K562 (cell line): ENCODE data around the gene ATP5ME.

ENCODE experiments used
- CTCF ChIP-seq, 3 experiments: IDR thresholded peaks in 2 of 3; conservative IDR thresholded peaks in 1 of 3; 2 replicates each; pipeline ENCODE4 v1.5.1; 2011 to 2012; ENCODE audit warnings: low read length in 3 of 3, mild to moderate bottlenecking in 3 of 3, control low read depth in 2 of 3, improper control_type of control experiment in 1 of 3, inconsistent platforms in 1 of 3, low read depth in 1 of 3, mixed read lengths in 1 of 3, moderate library complexity in 1 of 3; ENCODE audit not compliant: insufficient read depth in 2 of 3
- EZH2 ChIP-seq: IDR thresholded peaks from 2 replicates; pipeline ENCODE4 v1.6.1; 2012; ENCODE audit warnings: low read depth, mild to moderate bottlenecking, inconsistent platforms, low read length, borderline replicate concordance
- FOSL1 ChIP-seq: fragments of 200-800 bp; sonication (Bioruptor generic); conservative IDR thresholded peaks from 2 replicates; pipeline ENCODE4 v1.6.1; 2016; ENCODE audit warnings: missing genetic modification characterization, missing compliant biosample characterization
- GATA2 ChIP-seq: sonication (generic); formaldehyde crosslinking; IDR thresholded peaks from 2 replicates; pipeline ENCODE4 v1.4.0; 2020; ENCODE audit warnings: mild to moderate bottlenecking, missing genetic modification reagents
- MAX ChIP-seq: sonication (generic); formaldehyde crosslinking; IDR thresholded peaks from 2 replicates; pipeline ENCODE4 v1.9.0; 2022; ENCODE audit warnings: mild to moderate bottlenecking, missing genetic modification reagents
- PHB ChIP-seq: fragments of 250-450 bp; sonication (Bioruptor Pico); IDR thresholded peaks from 2 replicates; pipeline ENCODE4 v1.5.0; 2021
- SMC3 ChIP-seq: conservative IDR thresholded peaks from 2 replicates; pipeline ENCODE4 v1.6.1; 2011; ENCODE audit warnings: low read depth, low read length, improper control_type of control experiment; ENCODE audit not compliant: insufficient read depth
- TARDBP ChIP-seq: fragments of 450-650 bp; IDR thresholded peaks from 2 replicates; pipeline ENCODE4 v1.6.1; 2016
- TEAD1 ChIP-seq, 2 experiments: fragments of 450-650 bp in 1 of 2; sonication (generic) in 1 of 2; formaldehyde crosslinking; IDR thresholded peaks; 2 replicates each; pipeline versions ENCODE4 v1.4.0 to v1.8.0; 2020 to 2022; ENCODE audit warnings: mild to moderate bottlenecking in 2 of 2, missing genetic modification reagents in 1 of 2

- no peak for TF ChIP-seq CTCF (IDR thresholded peaks at IDR 0.05 in 2 of 3, conservative IDR thresholded peaks at IDR 0.05 in 1 of 3; ENCODE audit: insufficient read depth in 2 of 3, low read depth in 1 of 3, low read length in 3 of 3)
- TF ChIP-seq SMC3: no peak
- no peak for TF ChIP-seq PHB (CRISPR knock-in tag)
- no peak for TF ChIP-seq GATA2 (CRISPR knock-in tag)
- TF ChIP-seq MAX (CRISPR knock-in tag): no peak
- no peak for TF ChIP-seq FOSL1 (tag)
- no peak for TF ChIP-seq TARDBP
- TF ChIP-seq TEAD1 (CRISPR knock-in tag; IDR thresholded peaks at IDR 0.05): no peak
- TF ChIP-seq EZH2: no peak
These were observed 24.2 kb downstream of the ATP5ME start for GRCh38 chr4:649751-650310.
